GM21737 (cell line): ENCODE measurements around the gene CARMIL1.

Experiments used
- ATAC-seq: cut with Tn5 transposase; IDR thresholded peaks from one replicate; pipeline ENCODE4 v1.9.1; 2021; ENCODE audit warnings: mild to moderate bottlenecking, moderate library complexity; ENCODE audit not compliant: unreplicated experiment

The CARMIL1 gene

DNA sequence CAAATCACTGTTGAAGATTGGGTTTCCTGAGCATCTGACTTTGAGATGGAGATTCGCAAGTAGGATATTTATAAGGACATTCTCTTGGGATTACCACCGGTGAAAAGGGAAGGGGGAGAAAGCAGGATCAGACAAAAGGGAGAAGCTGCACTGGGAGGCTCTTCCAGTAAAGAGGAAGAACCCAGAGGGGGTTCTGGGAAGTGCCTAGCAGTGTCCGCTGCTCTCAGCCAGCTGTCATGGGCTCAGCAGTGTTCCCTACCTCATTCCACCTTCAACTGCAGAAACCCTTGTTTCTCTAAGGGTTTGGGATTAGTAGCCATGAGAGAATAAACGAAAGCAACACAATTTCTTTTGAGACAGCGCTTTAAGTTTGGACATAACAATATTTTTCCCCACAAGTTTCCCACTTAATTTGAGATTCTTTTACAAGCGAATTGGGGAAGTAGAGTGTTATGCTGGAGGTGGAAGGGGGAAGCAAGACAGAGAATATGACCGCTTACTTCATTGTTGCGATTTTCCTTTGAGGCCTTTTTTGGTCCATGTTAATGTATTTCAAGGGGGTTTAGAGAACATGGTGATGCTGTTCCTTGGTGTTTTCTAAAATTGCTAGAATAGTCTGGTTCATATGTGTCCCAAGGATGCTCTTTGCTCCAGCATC, 218.3 kb downstream of the CARMIL1 start:
- no peak for ATAC-seq

DNA sequence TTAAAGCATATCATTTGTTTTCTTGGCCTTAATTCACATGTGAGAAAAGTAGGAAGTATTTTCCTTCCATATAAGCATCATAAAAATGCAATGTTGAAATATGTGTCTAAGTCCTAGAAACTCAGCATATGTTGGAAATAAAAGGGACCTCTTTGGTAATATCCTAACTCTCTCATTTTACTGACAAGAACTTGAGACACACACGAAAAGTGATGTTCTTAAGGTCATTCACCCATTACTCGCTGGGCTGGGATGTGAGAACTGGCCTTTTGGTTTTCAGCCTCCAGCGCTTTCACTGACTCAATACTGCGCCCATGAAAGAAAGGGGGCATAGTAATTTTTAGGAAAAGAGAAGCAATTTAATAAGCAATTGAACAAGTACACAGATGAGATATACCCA, 219.3 kb downstream of the CARMIL1 start:
- no peak for ATAC-seq

DNA sequence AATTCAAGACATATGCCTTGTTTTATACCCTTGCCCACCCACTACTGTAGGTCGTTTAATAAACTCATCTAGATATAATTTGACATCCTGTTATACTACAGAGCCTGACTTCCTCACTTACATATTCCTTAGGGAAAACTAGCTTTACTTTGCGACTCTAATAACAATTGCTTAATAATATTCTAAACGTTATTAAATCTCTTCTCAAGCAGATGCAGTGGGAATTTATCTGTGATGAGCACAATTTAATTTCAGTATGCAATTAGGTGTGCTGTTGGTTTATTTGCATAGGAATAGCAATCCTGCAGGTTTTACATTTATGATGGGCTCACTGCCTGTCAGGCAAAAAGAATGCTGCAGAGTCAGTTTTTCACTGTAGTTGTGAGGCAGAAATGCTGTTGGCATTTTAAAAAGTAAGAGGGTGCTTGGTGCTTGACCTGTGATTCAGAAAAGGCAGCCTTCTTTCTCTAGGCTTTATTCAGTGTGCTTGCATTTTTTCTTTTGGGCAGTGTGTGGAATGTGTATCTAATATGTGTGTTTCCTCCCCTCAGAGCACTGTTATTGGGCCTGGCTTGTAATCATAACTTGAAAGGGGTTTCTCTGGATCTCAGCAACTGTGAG, 220.6 kb downstream of the CARMIL1 start:
- ATAC-seq = no peak

DNA sequence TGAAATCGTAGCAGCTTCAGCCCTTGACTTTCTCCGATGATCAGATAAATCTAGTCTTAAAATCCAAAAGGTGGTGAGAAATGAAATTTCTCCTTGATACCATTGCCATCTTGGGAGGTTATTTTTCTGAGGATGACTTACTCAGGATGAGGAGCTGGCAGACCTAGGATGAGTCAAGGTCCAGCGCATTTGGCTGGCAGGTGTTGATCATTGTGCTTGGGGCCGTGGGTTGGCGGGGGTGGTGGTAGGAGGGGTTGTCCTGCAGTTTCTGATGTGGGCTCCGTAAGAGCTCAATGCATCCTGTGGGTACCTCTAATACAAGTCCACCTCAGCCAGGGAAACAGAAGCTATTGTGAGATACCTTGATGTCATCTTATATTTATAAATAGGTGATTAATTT, 224.5 kb downstream of the CARMIL1 start:
- ATAC-seq = no peak

DNA sequence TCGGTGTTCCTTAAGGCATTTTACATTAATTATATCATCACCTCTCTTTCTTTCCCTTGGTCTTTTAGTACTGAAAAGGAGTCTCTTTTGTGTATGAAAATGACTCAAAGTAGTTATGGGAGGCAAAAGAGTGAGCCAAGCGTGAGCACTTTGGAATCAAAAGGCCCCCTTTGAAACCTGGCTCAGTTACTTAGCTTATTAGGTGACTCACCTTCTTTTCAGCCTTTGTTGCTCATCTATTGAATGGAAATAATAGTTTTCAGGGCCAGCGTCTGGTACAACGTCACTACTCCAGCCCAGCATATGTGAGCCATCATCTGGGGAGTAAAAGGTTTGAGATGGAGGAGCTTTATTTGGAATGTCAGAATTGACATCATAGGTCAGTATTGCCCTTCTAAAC, 225.5 kb downstream of the CARMIL1 start:
- no peak for ATAC-seq

DNA sequence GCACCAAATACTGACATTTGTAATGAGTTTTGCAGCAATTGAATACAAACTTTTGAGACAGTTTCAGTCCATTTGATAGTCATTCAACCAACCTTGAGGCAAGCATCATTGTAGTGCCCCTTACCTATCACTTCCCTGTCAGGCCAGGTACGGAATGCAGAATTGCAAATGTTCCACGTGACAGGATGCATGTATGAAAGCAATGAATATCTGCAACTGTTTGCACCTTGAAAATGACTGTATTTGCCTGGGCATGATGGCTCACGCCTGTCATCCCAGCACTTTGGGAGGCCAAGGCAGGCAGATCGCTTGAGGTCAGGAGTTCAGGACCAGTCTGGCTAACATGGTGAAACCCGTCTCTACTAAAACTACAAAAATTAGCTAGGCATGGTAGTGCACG, 226.8 kb downstream of the CARMIL1 start:
- ATAC-seq = no peak

DNA sequence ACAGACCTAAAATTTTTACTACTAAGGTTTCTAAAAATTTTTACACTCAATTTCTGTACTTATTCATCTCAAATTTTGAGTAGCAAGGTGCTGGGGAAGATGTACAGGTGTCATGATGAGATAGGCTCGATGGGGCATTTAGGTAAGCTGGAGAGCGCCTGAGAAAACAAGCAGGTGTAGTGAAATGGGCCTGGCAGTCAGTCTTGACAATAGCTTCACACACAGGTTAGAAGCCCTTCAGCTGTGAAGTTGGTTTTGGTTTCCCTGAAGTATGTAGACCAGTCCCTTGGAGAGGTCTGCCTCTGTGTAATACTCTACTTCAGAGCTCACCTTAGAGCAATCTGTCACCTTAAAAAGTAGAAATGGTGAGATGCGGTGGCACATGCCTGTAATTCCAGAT, 228.9 kb downstream of the CARMIL1 start:
- no peak for ATAC-seq

DNA sequence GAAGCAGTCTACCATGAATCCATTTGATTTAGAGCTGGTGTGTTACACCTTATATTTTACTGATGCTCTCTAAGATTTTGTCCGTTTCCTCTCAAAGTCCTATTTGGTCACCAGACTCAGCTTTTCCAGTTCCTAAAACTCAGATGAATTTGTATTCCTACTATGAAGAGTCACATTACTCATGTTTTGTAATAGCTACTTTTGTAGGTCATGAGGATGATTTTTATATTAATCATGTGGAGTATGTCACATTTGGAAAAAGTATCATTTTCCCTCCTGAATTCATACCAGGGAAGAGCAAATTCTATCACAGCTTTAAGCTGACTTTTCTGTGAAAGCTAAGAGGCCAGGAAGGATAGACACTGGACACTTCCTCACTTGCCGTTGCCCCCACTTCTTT, 232.2 kb downstream of the CARMIL1 start:
- no peak for ATAC-seq

DNA sequence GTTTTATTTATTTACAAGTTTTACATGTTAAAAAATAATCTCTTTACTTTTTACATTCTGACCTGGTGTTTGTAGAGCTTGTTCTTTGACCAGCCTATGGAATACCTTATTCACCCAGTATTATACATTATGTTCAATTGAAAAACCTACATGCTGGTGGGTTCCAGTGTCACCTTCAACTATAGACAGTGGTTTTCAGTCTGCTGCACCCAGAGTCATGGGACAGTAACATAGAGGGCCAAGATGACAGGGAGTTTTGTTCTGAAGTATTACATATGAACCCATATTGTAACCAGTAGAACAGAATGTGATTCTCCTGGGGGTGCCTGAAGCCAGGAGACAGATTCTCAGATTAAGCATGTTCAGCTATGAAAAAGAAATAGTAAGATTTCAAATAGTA, 233.4 kb downstream of the CARMIL1 start:
- ATAC-seq = no peak

DNA sequence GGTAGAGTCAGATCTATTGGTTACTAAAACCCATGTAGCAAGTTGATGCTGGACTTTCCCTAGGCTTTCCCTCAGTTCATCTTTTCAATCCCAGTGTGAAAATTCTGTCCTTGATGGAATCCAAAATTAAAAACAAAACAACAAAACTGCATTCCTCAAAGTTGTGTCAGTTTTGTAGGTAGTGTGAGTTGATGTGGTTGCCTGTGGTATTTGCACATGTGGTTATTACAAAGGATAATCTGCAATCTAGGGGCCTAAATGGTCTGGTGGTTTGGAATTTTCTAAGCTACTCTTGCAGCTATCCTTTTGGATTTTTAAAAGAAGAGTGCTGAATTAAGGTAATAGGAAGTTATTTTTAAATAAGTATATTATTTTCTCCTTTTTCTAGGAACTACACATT, 240.7 kb downstream of the CARMIL1 start:
- no peak for ATAC-seq

DNA sequence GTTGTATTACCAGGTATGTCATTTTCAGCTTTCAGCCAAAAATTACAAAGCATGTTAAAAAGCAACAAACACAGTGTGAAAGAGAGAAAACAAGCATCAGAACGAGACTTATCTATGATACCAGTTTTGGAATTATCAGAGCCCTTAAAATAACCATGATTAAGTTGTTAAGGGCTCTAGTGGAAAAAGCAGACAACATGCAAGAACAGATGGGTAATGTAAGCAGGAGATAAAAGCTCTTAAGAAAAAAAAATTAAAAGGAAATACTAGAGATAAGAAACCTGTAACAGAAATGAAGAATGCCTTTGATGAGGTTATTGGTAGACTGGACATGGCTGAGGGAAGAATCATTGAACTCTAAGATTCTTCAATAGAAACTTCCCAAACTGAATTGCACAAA, 245.4 kb downstream of the CARMIL1 start:
- no peak for ATAC-seq

DNA sequence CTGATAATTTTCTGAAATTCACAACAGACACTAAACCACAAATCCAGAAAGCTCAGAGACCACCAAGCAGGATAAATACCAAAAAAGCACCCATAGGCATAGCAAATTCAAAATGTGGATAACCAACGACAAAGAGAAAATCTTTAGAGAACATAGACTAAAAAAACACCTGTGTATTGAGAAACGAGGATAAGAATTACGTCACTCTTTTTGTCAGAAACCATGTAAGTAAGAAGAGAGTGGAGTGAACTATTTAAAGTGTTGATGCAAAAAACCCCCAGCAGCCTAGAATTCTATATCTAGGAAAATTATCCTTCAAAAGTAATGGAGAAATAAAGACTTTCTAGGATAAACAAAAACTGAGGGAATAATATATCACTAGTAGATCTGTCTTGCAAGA, 245.9 kb downstream of the CARMIL1 start:
- no peak for ATAC-seq

DNA sequence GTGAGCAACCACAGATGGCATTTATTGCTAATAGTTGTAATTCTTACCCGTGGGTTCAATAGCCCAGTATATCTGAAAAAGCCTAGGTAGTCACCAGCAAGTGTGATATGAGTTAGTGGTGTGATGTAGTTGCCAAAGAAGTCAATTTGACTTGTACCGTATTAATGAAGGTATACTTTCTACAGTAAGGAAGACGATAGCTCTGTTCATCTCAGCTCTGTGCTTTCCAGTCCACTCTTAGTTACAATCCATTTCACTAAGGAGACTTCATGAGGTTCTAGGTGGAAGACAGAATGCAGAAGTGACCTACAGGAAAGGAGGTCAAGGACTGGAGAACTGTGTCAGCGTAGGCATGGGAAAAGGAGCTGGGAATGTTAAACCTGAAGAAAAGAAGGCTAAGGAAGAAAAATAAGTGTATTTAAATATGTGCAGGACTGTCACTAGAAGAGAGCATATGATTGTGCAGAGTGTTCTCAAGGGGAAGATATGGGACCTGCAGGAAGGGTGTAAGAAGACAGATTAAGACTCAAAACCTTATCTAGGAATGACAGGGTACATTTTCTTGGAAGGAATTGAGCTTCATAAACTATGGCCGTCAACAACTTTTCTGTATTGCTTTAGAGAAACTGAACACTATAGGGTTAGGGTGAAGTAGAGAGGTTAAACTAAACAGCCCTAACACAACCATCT, 255.9 kb downstream of the CARMIL1 start:
- no peak for ATAC-seq

DNA sequence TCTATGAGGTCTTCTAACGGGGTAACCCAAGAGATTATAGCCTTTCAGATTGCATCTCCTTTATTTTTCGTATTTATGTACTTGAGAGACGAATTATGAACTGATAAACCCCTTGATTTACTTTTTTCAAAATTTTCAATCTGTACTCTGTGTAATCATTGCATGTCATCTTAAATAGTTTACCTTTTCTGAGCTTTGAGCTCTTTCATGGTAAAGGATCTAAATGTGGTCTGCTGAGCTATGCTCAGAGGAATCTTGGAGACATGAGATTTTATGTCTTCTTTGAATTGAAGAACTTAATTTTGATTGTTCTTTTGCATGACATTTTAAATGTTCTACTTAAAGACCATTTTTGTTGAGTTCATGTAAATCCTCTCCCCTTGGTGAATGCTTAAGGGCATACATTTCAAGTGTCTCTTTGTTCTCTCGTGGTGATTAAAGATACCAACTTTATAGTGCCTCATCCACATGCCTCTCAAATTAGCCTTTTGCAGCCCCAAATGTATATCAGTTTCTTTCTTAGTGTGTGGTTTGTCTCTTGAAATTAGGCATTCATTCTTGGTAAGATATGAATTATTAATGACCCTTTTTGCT, 256.6 kb downstream of the CARMIL1 start:
- ATAC-seq = no peak

DNA sequence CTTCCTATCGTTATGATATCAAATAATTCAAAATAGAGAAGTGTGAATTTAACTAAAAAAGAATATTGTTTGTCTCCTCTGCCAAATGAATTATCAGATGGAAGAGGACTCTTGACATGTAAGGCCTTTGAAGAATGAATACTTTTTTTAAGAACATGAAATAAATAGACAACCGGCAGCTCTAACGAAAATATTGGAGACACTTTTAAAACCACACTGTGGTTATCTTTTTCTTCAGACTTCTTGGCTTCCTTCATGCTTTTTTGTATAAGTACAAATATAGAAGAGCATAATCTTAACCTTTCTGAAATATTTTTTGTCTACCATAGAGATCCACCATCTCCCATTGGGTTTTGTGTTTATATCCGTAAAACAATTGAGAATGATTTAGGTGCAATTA, 257.6 kb downstream of the CARMIL1 start:
- no peak for ATAC-seq

DNA sequence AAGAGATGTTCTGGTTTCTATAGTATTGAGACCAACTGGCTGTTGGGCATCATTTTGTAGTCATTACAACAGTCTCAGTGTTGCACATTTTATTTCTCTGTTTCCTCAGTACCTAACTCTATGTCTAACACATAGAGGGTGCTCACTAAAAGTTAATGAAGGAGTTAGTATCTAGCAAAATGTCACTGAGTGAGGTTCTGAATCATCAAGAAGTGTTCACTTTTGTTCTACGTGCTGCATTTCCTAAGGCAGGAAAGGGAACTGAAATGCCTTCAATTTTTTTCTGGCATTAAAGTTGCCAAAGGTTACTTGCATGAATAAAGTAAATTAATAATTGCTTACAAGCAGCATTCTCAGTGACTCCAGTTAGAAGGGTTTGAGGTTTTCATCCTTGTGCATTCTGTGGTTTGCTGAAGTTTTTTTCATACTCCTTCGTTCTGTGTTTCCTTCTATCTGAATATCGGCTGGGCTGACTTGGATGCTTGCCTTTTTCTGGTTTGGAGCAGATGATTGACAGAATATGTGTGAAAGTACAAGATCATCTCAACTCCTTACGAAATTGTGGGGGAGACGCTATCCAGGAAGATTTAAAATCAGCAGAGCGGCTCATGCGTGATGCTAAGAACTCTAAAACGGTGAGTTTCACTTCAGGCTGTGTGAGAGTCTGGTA, 258.3 kb downstream of the CARMIL1 start:
- ATAC-seq = no peak

DNA sequence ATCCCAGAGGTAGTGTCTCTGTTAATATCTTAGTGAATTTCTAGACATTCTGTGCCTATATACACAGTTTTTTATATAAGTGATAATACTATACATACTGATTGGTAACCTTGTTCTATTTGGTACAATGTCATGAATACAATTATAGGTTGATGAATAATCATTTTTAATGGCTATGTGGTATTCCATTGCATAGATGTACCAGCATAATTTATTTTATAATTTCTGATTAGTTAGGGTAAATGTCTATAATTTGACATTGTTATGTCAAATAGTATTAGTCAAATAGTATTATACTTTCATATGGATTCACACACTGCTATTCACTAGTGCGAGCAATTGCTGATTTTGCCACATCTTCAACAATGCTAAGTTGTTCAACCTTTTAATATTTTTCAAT, 262.1 kb downstream of the CARMIL1 start:
- ATAC-seq = no peak

DNA sequence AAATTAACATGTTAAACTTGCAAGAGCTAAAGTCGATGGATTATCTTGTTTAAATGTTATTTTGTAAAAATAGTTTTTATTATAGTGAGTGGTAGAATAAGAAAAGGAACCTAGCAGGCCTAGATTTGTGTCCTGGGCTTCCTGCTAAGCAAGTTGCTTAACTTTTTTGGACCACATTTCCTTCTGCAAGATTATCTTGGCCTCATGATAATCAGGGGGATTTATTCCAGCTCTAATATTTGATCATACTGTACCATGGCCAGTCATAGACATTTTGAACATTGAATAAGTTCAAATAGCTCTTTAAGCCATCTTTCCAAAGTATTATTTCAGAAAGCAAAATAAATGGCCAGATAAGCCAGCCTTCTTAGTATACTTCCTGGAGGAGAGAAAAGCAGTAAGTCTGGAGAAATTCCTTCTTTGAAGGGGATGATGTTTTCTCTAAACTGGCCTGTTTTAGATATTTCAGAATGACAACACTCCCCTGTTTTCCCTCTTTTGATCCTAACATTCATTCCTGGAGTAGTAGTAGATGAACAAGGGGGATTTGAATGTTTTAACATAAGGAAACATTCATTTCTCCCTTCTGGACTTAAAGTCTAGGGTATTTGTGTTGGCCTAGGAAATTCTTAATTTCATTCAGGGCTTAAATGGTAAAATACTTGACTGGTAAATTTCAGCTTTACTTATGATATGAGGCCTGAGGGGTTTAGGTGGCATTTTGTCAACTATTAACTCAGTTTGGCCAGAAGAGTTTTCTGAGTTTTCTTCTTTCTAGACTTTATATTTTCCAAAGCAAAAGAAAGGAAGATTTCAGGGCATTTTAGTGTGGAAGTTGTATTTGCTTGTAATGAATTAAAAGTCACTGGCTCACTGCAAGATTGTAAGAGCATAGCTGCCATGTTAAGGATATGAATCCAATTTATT, 264.1 kb downstream of the CARMIL1 start:
- no peak for ATAC-seq

DNA sequence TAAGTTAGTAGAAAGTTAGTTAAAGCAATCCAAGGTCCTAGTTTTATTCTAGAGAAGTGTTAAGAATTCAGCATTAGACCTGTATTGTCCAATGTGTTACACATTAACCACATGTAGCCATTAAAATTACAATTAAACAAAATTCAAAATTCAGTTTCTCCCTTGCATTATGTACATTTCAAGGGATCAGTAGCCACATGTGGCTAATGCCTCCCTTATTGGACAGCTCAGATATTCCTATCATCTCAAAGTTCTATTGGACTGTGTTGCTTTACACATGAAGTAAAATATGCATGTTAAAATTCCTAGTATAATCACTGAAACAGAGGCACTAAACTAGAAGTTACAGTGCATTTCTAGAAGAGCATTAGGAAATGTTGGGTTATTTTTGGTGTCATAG, 265.7 kb downstream of the CARMIL1 start:
- no peak for ATAC-seq

DNA sequence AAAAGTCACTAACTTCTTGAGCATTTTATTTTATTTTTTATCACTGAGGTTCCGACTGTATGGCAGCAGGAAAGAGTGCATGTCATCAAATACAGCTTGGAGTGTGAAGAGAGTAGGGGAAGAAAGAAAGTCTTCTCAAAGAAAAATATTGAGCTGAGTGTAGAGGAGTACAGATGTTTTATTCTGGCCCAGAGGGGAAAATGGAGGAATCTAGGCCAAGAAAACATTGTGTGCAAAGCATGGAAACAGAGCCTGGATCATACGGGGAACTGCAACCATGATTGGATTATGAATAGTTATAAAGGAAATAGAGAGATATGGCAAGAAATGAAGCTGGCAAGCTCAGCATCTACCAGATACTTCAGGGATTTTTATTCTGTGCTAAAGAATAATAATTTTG, 268.6 kb downstream of the CARMIL1 start:
- no peak for ATAC-seq
